DND-41 (cell line): ENCODE results near the gene DEPP1.

ENCODE experiments used
- EZH2 ChIP-seq: IDR thresholded peaks from 3 replicates; pipeline ENCODE4 v1.6.1; 2012; ENCODE audit warnings: borderline replicate concordance, low read depth, mild to moderate bottlenecking, moderate library complexity, low read length, inconsistent platforms; ENCODE audit not compliant: severe bottlenecking
- TF ChIP-seq, protein P1 (sequence below): IDR thresholded peaks from 2 replicates; pipeline ENCODE4 v1.5.1; 2012; ENCODE audit warnings: borderline replicate concordance, low read length, moderate library complexity, mild to moderate bottlenecking; ENCODE audit not compliant: poor library complexity, severe bottlenecking; ENCODE audit errors: extremely low read depth

DNA sequence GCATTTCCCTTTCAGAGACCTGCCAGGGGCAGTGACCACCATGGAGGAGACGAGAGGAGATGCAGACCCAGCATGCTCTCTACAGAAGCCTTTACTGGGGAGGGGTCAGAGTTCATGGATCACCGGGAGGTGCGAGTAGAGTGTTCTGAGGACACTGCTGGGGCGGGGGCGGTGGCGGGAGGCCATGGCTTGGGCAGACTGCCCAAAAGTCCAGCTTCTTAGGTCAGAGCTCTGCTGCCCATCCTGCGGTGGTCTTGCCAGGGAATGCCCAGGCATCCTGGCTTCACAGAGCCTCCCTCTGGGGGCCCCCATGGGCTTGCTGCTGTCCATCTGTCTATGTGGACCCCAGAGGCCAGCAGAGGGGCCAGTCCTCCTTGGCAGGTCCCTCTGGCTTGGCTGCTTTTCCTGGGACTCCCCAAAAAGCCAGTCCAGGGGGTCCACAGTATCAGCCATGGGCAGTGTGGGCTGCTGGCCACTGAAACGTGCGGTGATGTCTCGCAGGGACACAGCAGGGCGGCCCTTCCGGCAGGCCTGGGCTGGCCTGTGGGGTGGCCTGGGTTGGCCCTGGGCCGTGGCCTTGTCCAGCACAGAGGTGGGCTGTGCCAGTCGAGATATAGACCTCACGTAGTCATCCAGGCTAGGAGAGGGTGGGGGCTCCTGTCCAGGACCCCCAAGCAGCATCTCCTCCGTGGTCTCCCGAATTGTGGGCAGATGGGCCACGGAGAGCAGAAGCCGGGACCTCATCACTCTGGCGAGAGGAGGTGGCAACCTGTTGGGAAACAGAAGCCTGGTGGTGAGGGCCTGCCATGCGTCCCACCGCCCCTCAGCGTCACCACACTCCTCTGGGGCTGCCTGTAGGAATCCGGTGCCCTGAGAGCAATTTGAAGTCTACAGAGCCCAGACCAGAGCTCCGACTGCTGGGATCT, 1.1 kb downstream of the DEPP1 start:
- TF ChIP-seq, protein P1, sequence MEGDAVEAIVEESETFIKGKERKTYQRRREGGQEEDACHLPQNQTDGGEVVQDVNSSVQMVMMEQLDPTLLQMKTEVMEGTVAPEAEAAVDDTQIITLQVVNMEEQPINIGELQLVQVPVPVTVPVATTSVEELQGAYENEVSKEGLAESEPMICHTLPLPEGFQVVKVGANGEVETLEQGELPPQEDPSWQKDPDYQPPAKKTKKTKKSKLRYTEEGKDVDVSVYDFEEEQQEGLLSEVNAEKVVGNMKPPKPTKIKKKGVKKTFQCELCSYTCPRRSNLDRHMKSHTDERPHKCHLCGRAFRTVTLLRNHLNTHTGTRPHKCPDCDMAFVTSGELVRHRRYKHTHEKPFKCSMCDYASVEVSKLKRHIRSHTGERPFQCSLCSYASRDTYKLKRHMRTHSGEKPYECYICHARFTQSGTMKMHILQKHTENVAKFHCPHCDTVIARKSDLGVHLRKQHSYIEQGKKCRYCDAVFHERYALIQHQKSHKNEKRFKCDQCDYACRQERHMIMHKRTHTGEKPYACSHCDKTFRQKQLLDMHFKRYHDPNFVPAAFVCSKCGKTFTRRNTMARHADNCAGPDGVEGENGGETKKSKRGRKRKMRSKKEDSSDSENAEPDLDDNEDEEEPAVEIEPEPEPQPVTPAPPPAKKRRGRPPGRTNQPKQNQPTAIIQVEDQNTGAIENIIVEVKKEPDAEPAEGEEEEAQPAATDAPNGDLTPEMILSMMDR, result no peak
- TF ChIP-seq EZH2, result no peak
